Stimulated activated naive CD4-positive, alpha-beta T cell (primary cell): ENCODE data around the gene CNFN.
"Not testable (repeated sequence)": the region's sequence is repeated elsewhere in the genome, so short reads cannot be mapped to it uniquely, and the experiment has no call there.

Experiments
- DNase-seq, 6 experiments: peaks; one replicate each; lab custom pipeline; 2025; lab: John Stamatoyannopoulos, UW

The CNFN gene

GRCh38 chr19:42351079-42351735 is 38.9 kb downstream of the CNFN start:
- no peak for DNase-seq

GRCh38 chr19:42350417-42350816 is 39.7 kb downstream of the CNFN start:
- no peak for DNase-seq

- no peak for DNase-seq
Observed at GRCh38 chr19:42349378-42350107, 40.6 kb downstream of the CNFN start.

- DNase-seq: no peak
Observed at GRCh38 chr19:42348211-42348610, 41.9 kb downstream of the CNFN start.

- DNase-seq: no peak
Observed at GRCh38 chr19:42345191-42345812, 44.8 kb downstream of the CNFN start.

- no peak for DNase-seq
Observed at GRCh38 chr19:42344336-42344893, 45.7 kb downstream of the CNFN start.

- no peak for DNase-seq
Observed at GRCh38 chr19:42343344-42344110, 46.6 kb downstream of the CNFN start.

- DNase-seq: not testable (repeated sequence)
Observed at GRCh38 chr19:42339922-42340321, 50.2 kb downstream of the CNFN start.

GRCh38 chr19:42339126-42339860 is 50.8 kb downstream of the CNFN start:
- not testable (repeated sequence) for DNase-seq
